ENCODE measurements around the gene MAD1L1. TPM values are rescaled to one million over a fixed set of nuclear protein-coding genes. Genes with fewer than 3 reads are reported as not detected.

Gene MAD1L1
- total RNA-seq, 1 donor from 2014 or later = 59.6 TPM

DNA sequence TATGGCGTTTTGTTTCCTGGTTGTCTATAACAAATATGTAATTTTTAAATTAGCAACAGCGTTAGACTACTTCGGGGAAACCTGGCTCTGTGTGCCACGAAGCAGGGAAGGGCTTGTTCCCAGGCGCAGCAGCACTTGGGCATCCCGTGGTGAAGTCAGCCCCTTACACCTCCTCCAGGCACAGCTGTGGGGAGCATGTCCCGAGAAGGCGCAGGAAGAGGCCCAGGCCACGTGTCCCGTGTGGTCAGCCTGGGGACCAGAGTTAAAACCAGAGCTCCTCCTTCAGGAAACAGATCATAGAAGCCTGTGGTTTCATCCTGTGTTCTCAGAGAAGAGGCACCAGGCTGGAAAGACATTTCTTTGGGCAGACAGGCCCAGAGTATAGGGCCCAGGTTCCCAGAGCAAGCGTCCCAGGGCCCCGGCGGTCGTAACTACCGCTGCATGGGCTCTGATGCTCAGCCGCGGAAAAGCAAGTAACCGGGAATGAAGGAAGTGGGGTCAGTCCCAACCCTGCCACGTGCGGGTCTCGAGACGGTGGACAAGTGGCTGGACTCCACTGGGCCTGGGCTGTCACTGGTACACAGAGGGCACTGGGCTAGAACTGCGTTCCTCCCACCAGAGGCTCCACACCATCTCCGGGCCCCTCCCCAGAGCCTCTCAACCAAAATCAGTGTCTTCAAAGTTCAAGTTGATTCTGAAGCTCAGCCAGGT is 16.4 kb upstream of the MAD1L1 start:
- peaks cover 0 to 5% of the 10 kb centered on the region in 2 donors for H3K36me3 ChIP-seq
- no peaks in the 10 kb centered on the region for H3K9me3 ChIP-seq
- TF ChIP-seq, protein P1, sequence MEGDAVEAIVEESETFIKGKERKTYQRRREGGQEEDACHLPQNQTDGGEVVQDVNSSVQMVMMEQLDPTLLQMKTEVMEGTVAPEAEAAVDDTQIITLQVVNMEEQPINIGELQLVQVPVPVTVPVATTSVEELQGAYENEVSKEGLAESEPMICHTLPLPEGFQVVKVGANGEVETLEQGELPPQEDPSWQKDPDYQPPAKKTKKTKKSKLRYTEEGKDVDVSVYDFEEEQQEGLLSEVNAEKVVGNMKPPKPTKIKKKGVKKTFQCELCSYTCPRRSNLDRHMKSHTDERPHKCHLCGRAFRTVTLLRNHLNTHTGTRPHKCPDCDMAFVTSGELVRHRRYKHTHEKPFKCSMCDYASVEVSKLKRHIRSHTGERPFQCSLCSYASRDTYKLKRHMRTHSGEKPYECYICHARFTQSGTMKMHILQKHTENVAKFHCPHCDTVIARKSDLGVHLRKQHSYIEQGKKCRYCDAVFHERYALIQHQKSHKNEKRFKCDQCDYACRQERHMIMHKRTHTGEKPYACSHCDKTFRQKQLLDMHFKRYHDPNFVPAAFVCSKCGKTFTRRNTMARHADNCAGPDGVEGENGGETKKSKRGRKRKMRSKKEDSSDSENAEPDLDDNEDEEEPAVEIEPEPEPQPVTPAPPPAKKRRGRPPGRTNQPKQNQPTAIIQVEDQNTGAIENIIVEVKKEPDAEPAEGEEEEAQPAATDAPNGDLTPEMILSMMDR (IDR thresholded peaks at IDR 0.05) = no peak
- intact Hi-C loops (cut with DNase I) = no loop called here
- H3K27me3 ChIP-seq = no peaks in the 10 kb centered on the region
- DNase-seq (ENCODE audit: low spot score in 2 of 2) = peak; percentile 27 to 78
- no peaks in the 10 kb centered on the region for H3K4me1 ChIP-seq
- H3K4me3 ChIP-seq = no peak overlapping the region
- peak overlapping the region; percentile 32 to 70 for H3K27ac ChIP-seq

DNA sequence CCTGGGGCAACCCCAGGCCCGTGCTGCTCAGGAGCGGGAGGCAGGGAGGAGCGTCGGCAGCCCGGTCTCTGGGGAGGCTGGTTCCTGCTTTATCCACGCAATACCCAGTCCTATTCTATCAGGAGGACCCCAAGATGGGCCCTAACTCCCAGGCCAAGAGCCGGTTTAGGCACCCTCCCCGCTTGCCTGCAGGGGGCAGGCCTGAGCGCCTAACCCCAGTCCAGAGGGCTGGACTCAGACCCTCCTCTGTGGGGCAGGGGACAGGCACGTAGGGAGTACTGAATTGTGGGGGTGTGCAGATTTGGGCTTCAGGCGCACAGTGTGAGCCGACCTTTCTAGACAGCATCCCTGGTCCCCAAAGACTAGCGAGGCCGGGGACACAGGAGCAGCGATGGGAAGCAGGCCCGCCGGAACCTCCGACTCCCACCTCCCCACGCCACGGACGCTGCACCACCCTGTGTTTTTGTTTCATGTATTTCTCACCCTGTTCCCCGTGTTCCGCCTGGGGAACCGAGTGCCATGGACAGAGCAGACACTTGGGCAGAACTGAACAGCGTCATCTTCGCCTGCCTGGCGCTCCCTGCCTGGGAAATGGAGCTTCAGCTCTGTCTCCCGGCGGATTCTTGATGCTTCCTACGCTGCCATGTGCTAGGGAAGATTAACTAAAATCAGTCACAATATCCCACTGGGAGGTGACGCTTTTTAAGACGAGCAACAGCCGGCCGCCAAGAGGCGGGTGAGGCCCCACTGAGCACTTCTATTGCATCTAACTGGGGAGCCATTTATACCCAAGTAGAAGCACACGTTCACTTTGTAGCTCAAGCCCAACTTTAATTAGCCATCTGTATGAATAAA is 14.6 kb upstream of the MAD1L1 start:
- H3K36me3 ChIP-seq = no peaks in the 10 kb centered on the region
- H3K4me3 ChIP-seq = no peak overlapping the region
- no peak for DNase-seq (ENCODE audit: low spot score in 2 of 2)
- TF ChIP-seq, protein P1 (IDR thresholded peaks at IDR 0.05) = peak in 2 of 3 experiments; percentile 35 to 42
- H3K9me3 ChIP-seq = no peaks in the 10 kb centered on the region
- no peak overlapping the region for H3K27ac ChIP-seq
- intact Hi-C loops (cut with DNase I) = no loop called here
- H3K27me3 ChIP-seq = no peaks in the 10 kb centered on the region
- H3K4me1 ChIP-seq = peaks cover 3 to 7% of the 10 kb centered on the region in 2 donors

DNA sequence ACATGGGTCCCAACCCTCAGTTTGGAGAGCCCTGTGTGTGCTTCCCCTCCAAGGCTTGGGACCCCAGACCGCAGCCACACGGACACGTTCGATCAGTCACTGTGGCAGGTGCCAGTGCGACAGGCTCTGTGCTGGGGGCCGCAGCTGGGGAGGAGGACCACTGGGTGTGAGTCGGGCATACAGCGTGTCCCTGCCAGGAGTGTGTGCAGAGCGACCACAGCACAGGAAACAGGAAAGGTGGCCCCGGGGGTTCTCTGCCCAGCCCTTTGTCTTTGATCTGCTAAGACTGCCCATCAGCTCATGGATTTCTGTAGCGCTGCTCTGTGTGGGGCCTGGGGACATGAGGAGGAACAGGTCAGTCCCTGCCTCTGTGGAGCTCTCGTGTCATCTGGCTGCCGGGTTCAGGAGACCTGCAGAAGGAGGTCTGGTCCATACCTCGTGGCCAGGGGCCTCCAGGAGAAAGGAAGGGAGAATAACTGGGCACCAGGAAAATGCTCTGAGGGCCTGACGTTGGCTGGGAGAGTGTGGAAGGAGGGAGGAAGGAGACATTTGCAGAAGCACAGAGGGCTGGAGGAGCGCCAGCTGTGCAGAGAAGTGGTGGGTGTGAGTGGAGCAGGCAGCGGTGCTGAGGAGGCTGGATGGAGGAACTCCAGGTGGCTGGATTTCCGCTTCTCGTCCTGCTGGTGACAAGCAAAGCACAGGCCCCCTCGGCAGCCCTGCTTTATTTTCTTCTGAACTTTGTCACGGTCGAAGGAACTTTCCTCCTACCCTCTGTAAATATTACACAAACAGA is 13.3 kb upstream of the MAD1L1 start:
- no peak overlapping the region for H3K4me3 ChIP-seq
- no peaks in the 10 kb centered on the region for H3K36me3 ChIP-seq
- TF ChIP-seq, protein P1 (IDR thresholded peaks at IDR 0.05) = no peak
- H3K27ac ChIP-seq = no peak overlapping the region
- DNase-seq (ENCODE audit: low spot score in 2 of 2) = no peak
- no peaks in the 10 kb centered on the region for H3K9me3 ChIP-seq
- no peaks in the 10 kb centered on the region for H3K27me3 ChIP-seq
- H3K4me1 ChIP-seq = peaks cover 3 to 10% of the 10 kb centered on the region in 2 donors
- intact Hi-C loops (cut with DNase I) = no loop called here

DNA sequence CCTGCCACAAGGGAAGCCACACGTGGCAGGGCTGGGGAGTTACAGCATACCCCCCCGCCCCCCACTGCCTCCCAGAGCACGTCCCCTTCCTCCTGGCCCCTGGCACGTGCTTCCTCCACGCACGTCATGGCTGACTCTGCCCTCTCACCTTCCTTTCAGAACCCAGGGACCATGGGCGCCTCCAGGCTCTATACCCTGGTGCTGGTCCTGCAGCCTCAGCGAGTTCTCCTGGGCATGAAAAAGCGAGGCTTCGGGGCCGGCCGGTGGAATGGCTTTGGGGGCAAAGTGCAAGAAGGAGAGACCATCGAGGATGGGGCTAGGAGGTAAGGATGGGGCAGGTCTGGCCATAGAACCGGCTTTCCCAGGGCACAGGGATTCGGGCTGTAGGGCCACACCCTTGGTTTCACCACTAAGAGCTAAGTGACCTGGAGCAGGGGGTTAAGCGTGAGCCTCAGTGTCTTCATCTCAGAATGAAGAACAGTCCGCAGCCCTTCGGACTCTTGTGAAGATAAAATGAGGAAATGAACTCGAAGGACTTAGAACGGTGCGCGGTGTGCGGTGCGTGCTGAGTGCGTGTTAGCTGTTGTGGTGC is 11.8 kb upstream of the MAD1L1 start:
- intact Hi-C loops (cut with DNase I) = loop anchor here (5.0 kb wide), 2 partner anchors 68 to 108 kb away; partner anchors contain the start of genes EIF3B and SNX8
- H3K9me3 ChIP-seq = no peaks in the 10 kb centered on the region
- TF ChIP-seq, protein P1 (IDR thresholded peaks at IDR 0.05) = no peak
- no peak for DNase-seq (ENCODE audit: low spot score in 2 of 2)
- H3K27ac ChIP-seq = no peak overlapping the region
- peaks cover 3 to 16% of the 10 kb centered on the region in 2 donors for H3K4me1 ChIP-seq
- H3K36me3 ChIP-seq = peaks cover 0 to 2% of the 10 kb centered on the region in 2 donors
- H3K27me3 ChIP-seq = no peaks in the 10 kb centered on the region
- no peak overlapping the region for H3K4me3 ChIP-seq

DNA sequence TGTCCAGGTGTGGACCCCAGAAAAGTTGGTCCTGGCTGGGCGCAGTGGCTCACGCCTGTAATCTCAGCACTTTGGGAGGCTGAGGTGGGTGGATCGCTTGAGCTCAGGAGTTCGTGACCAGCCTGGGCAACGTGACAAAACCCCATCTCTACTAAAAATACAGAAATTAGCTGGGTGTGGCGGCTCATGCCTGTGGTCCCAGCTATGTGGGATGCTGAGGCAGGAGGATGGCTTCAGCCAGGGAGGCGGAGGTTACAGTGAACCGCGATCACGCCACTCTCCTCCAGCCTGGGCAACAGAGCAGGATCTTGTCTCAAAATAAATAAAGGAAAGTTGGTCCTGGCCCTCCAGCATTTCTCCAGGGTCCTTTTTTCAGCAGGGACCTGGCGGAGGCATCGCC is 10.7 kb upstream of the MAD1L1 start:
- no peaks in the 10 kb centered on the region for H3K9me3 ChIP-seq
- peaks cover 9 to 12% of the 10 kb centered on the region in 2 donors for H3K36me3 ChIP-seq
- H3K4me1 ChIP-seq = peaks cover 3 to 16% of the 10 kb centered on the region in 2 donors
- TF ChIP-seq, protein P1 (IDR thresholded peaks at IDR 0.05) = no peak
- no peak for DNase-seq (ENCODE audit: low spot score in 2 of 2)
- intact Hi-C loops (cut with DNase I) = loop anchor here (2.0 to 5.0 kb wide), 3 partner anchors 69 to 159 kb away; partner anchors contain the start of genes CHST12, EIF3B and SNX8
- no peak overlapping the region for H3K27ac ChIP-seq
- no peak overlapping the region for H3K4me3 ChIP-seq
- H3K27me3 ChIP-seq = no peaks in the 10 kb centered on the region

Data from ascending aorta (tissue), 2 donors.